NCI-H187 (cell line): ENCODE measurements around the gene RETREG2.

ENCODE experiments used
- DNase-seq, 2 experiments: peaks; one replicate each; lab custom pipeline; 2025; lab: John Stamatoyannopoulos, UW

The RETREG2 gene

GRCh38 chr2:219215871-219216534 is 37.9 kb downstream of the RETREG2 start:
- DNase-seq, result no peak

- DNase-seq, result no peak
Observed at GRCh38 chr2:219216535-219216915, 38.5 kb downstream of the RETREG2 start.

- peak in 1 of 2 experiments; percentile 38 for DNase-seq
Observed at GRCh38 chr2:219218217-219218731, 40.2 kb downstream of the RETREG2 start.

GRCh38 chr2:219218732-219219701 is 40.9 kb downstream of the RETREG2 start, which contains the start of gene ABCB6:
Gene ABCB6 (minus strand): TSS chr2:219218958. CDS start chr2:219218673, 285 bp downstream.
- DNase-seq, result peak; percentile 38 to 83

- DNase-seq, result no peak
Observed at GRCh38 chr2:219219784-219220532, 41.9 kb downstream of the RETREG2 start.

- DNase-seq, result no peak
Observed at GRCh38 chr2:219220652-219221402, 42.8 kb downstream of the RETREG2 start.

GRCh38 chr2:219221957-219222518 is 44.0 kb downstream of the RETREG2 start:
- no peak for DNase-seq

GRCh38 chr2:219223831-219224610 is 45.9 kb downstream of the RETREG2 start:
- DNase-seq, result no peak

GRCh38 chr2:219225350-219225749 is 47.3 kb downstream of the RETREG2 start:
- no peak for DNase-seq

- no peak for DNase-seq
Observed at GRCh38 chr2:219228041-219228910, 50.2 kb downstream of the RETREG2 start.

GRCh38 chr2:219228911-219229304 is 50.8 kb downstream of the RETREG2 start:
- no peak for DNase-seq

- DNase-seq, result peak; percentile 64 to 83
Observed at GRCh38 chr2:219229305-219230058, 51.4 kb downstream of the RETREG2 start, which contains the start of the genes ANKZF1 and ATG9A. Gene ANKZF1 (plus strand): TSS chr2:219229806. CDS start chr2:219230258, 452 bp downstream. Gene ATG9A (minus strand): TSS chr2:219229636. CDS start chr2:219228024, 1,612 bp downstream.

- DNase-seq, result no peak
Observed at GRCh38 chr2:219230059-219230540, 52.0 kb downstream of the RETREG2 start.

- no peak for DNase-seq
Observed at GRCh38 chr2:219234331-219234730, 56.3 kb downstream of the RETREG2 start.
